Measurements from ENCODE around the gene IL4I1. TPM values are rescaled to one million over a fixed set of nuclear protein-coding genes. Genes with fewer than 3 reads are reported as not detected.

IL4I1 gene
- polyA plus RNA-seq, 3 donors: 5.6 to 7.6 (median 7.0) TPM

- Mint-ChIP-seq H3K36me3 (peaks cover 47 to 56% of the 10 kb centered on the region in 2 donors), H3K27me3 (ENCODE audit: low read depth in 3 of 3) (no peaks in the 10 kb centered on the region), H3K27ac (no peak overlapping the region), H3K4me3 (no peak overlapping the region), H3K4me1 (peaks cover 11% of the 10 kb centered on the region), H3K9me3 (peaks cover 0 to 3% (median 0%) of the 10 kb centered on the region in 7 donors)
- H3K4me3 ChIP-seq (replicated peaks in 1 of 3; ENCODE audit: low read depth in 2 of 3, low read length in 3 of 3): no peak overlapping the region
- H3K36me3 ChIP-seq (replicated peaks in 1 of 2; ENCODE audit: control insufficient read depth in 1 of 2, insufficient read depth in 2 of 2, low read length in 2 of 2): peaks cover 55 to 63% of the 10 kb centered on the region in 2 donors
- H3K27ac ChIP-seq (ENCODE audit: low read depth in 1 of 2, low read length in 2 of 2): no peak overlapping the region
- H2AFZ ChIP-seq (ENCODE audit: insufficient read depth, low read depth, low read length, poor library complexity, severe bottlenecking): no peak overlapping the region
- H3K4me2 ChIP-seq (replicated peaks; ENCODE audit: extremely low read depth, low read length, poor library complexity, severe bottlenecking): no peak overlapping the region
- 100% methylated on average over 6 of the region's 11 CpGs for WGBS (ENCODE audit: insufficient coverage)
- H3K9ac ChIP-seq (ENCODE audit: insufficient read depth, low read length, poor library complexity, severe bottlenecking): no peak overlapping the region
- no peak for TF ChIP-seq CTCF (IDR thresholded peaks at IDR 0.05)
- no peaks in the 10 kb centered on the region for H3K9me3 ChIP-seq (replicated peaks in 1 of 2; ENCODE audit: control insufficient read depth in 1 of 2, insufficient read depth in 1 of 2, low read length in 2 of 2)
- H3K79me2 ChIP-seq (ENCODE audit: insufficient read depth, low read length): no peaks in the 10 kb centered on the region
- H3K27me3 ChIP-seq (ENCODE audit: control insufficient read depth in 2 of 2, insufficient read depth in 2 of 2, low read length in 2 of 2): no peaks in the 10 kb centered on the region
- H4K20me1 ChIP-seq (ENCODE audit: insufficient read depth, low read length): no peaks in the 10 kb centered on the region
- peaks cover 10 to 15% of the 10 kb centered on the region in 2 donors for H3K4me1 ChIP-seq (ENCODE audit: control insufficient read depth in 1 of 2, insufficient read depth in 2 of 2, low read length in 2 of 2)
- DNase-seq: no peak
- intact Hi-C loops (cut with micrococcal nuclease): no loop called here
These were observed 57.0 kb downstream of the IL4I1 start for GRCh38 chr19:49839713-49840112.

Small RNA genes within 50 kb of the gene (small RNA-seq; reads per million reads assigned to genes)
- not detected for gene MIR4749 (ENCODE audit: insufficient read length, low read depth)

Other genes starting within 250 kb of the IL4I1 start
- 100 to 1,000 TPM in 1 of 3 donors, 10 to 100 TPM in 2; 29.8 to 115 (median 41.1) TPM for gene IRF3, start 231.0 kb downstream of the IL4I1 start, polyA plus RNA-seq
- gene BCL2L12, start 231.0 kb downstream of the IL4I1 start, polyA plus RNA-seq: 10 to 100 TPM in 1 of 3 donors, 1 to 10 TPM in 2; 5.7 to 10.3 (median 8.6) TPM
- 10 to 100 TPM; 60.1 to 94.4 (median 74.3) TPM for gene PRMT1, start 219.6 kb downstream of the IL4I1 start, polyA plus RNA-seq
- 1 to 10 TPM in 1 of 3 donors, not detected in 2; 1.2 TPM for gene ADM5, start 207.3 kb downstream of the IL4I1 start, polyA plus RNA-seq
- gene CPT1C, start 205.8 kb downstream of the IL4I1 start, polyA plus RNA-seq: not detected
- under 1 TPM; 0.37 to 0.81 (median 0.51) TPM for gene TSKS, start 133.6 kb downstream of the IL4I1 start, polyA plus RNA-seq
- gene AP2A1, start 129.9 kb downstream of the IL4I1 start, polyA plus RNA-seq: 100 to 1,000 TPM in 1 of 3 donors, 10 to 100 TPM in 2; 12.1 to 117 (median 15.1) TPM
- 10 to 100 TPM in 1 of 3 donors, 1 to 10 TPM in 2; 5.3 to 16.7 (median 5.3) TPM for gene FUZ, start 83.6 kb downstream of the IL4I1 start, polyA plus RNA-seq
- 10 to 100 TPM; 13.9 to 52.9 (median 18.5) TPM for gene MED25, start 78.6 kb downstream of the IL4I1 start, polyA plus RNA-seq
- 10 to 100 TPM; 18.3 to 67.9 (median 31.2) TPM for gene PTOV1, start 45.7 kb downstream of the IL4I1 start, polyA plus RNA-seq
- 10 to 100 TPM; 23.0 to 88.6 (median 30.2) TPM for gene PNKP, start 29.3 kb downstream of the IL4I1 start, polyA plus RNA-seq
- 10 to 100 TPM in 1 of 3 donors, 1 to 10 TPM in 2; 5.4 to 18.2 (median 6.6) TPM for gene AKT1S1, start 19.5 kb downstream of the IL4I1 start, polyA plus RNA-seq
- gene TBC1D17, start 19.2 kb downstream of the IL4I1 start, polyA plus RNA-seq: 10 to 100 TPM in 1 of 3 donors, 1 to 10 TPM in 2; 3.1 to 48.2 (median 4.5) TPM
- 10 to 100 TPM in 1 of 3 donors, 1 to 10 TPM in 2; 5.8 to 22.1 (median 6.0) TPM for gene ATF5, start 32.3 kb upstream of the IL4I1 start, polyA plus RNA-seq
- gene NUP62, start 32.6 kb upstream of the IL4I1 start, polyA plus RNA-seq: 10 to 100 TPM; 32.3 to 62.2 (median 48.6) TPM
- 1 to 10 TPM in 1 of 3 donors, under 1 TPM in 2; 0.28 to 2.2 (median 0.67) TPM for gene SIGLEC11, start 64.3 kb upstream of the IL4I1 start, polyA plus RNA-seq
- gene VRK3, start 128.5 kb upstream of the IL4I1 start, polyA plus RNA-seq: 10 to 100 TPM; 42.8 to 47.3 (median 46.8) TPM
- 1 to 10 TPM in 2 of 3 donors, under 1 TPM in 1; 0.73 to 2.3 (median 1.6) TPM for gene ZNF473, start 129.1 kb upstream of the IL4I1 start, polyA plus RNA-seq